ENCODE data around the gene RBCK1. TPM values are rescaled to one million over a fixed set of nuclear protein-coding genes. Genes with fewer than 3 reads are reported as not detected.

The RBCK1 gene
- total and polyA plus RNA-seq, 2 of the 4 experiments (the other 2 are of a cell fraction): 29.9 to 84.2 TPM

GRCh38 chr20:373171-373890, 34.8 kb upstream of the RBCK1 start:
- peak; percentile 92 for DNase-seq
- Histone ChIP-seq H3K14ac (replicated peaks; ENCODE audit: low read depth, low read length) (peak overlapping the region; percentile 67), H4K20me1 (ENCODE audit: insufficient read depth, low read length) (no peaks in the 10 kb centered on the region), H3K56ac (ENCODE audit: extremely low read depth, insufficient read depth, low read length) (no peak overlapping the region), H3K79me1 (ENCODE audit: low read depth in 1 of 2, low read length in 2 of 2) (peaks cover 0 to 4% of the 10 kb centered on the region in 2 experiments; a peak in 1 of 4 replicates), H2BK15ac (ENCODE audit: low read depth, low read length) (peak overlapping the region; percentile 96; the same call in 2 of the 3 replicates), H3K27me3 (ENCODE audit: control insufficient read depth, insufficient read depth, low read length) (no peaks in the 10 kb centered on the region), H3K18ac (ENCODE audit: low read depth, low read length) (peak overlapping the region; percentile 12; the same call in 1 of the 2 replicates), H2BK20ac (ENCODE audit: low read depth, low read length) (peak overlapping the region; percentile 85; the same call in 1 of the 2 replicates), H3K27ac (ENCODE audit: insufficient read depth, low read length) (peak overlapping the region; percentile 8; the same call in 1 of the 2 replicates), H3K4me1 (ENCODE audit: control insufficient read depth, insufficient read depth, low read length) (peaks cover 21% of the 10 kb centered on the region), H3K4me2 (ENCODE audit: low read depth, low read length) (no peak overlapping the region), H2BK5ac (ENCODE audit: low read depth, low read length, poor library complexity, severe bottlenecking) (peak overlapping the region; percentile 51), H3K23ac (ENCODE audit: low read depth, low read length) (peak overlapping the region; percentile 14; the same call in 1 of the 2 replicates), H3K9me3 (ENCODE audit: control insufficient read depth, insufficient read depth, low read length) (no peaks in the 10 kb centered on the region), H2BK120ac (ENCODE audit: low read depth, low read length) (peak overlapping the region; percentile 74; the same call in 1 of the 2 replicates), H3K9me1 (ENCODE audit: insufficient read depth, low read length) (peaks cover 20% of the 10 kb centered on the region), H3K36me3 (ENCODE audit: control insufficient read depth, insufficient read depth, low read length) (no peaks in the 10 kb centered on the region), H3K9ac (ENCODE audit: low read depth, low read length) (no peak overlapping the region), H2AK5ac (ENCODE audit: low read depth, low read length) (peak overlapping the region; percentile 78), H3K4me3 (ENCODE audit: insufficient read depth, low read depth, low read length) (no peak overlapping the region), H4K8ac (ENCODE audit: low read depth in 2 of 2, low read length in 2 of 2) (peak overlapping the region in 1 of 2 experiments; percentile 69; a peak in 3 of 4 replicates), H4K5ac (ENCODE audit: low read depth, low read length) (peak overlapping the region; percentile 54), H2AK9ac (replicated peaks; ENCODE audit: low read depth, low read length, poor library complexity) (peak overlapping the region; percentile 93), H3K4ac (ENCODE audit: low read depth, low read length) (peak overlapping the region; percentile 89), H4K91ac (ENCODE audit: insufficient read depth, low read depth, low read length) (peak overlapping the region; percentile 75), H2AFZ (replicated peaks; ENCODE audit: low read length, poor library complexity) (peak overlapping the region; percentile 83)
- ChIA-PET CTCF (interaction anchor here (0.6 kb wide), 1 partner anchor 15 kb away, joined by 3 read pairs; no protein-coding TSS in a partner anchor), POLR2A (ENCODE audit: unreplicated experiment) (no interaction called here)
- dilution Hi-C loops (cut with HindIII; ENCODE audit: low sequenced_read_pairs, unreplicated experiment): no loop called here
- ATAC-seq (ENCODE audit: low read depth): peak; percentile 38
- no TSS peak for BruUV-seq (replicated peaks)
- TF ChIP-seq RAD21 (IDR thresholded peaks at IDR 0.05; ENCODE audit: low read length) (no peak), MAZ (IDR thresholded peaks at IDR 0.05; ENCODE audit: borderline replicate concordance, low read depth, low read length) (0 out of 2 replicates have a peak, but pooled peaks have one; percentile 13), CEBPB (IDR thresholded peaks at IDR 0.05; ENCODE audit: low read depth, low read length) (peak; percentile 77), RFX5 (IDR thresholded peaks at IDR 0.05; ENCODE audit: low read depth, low read length) (peak; percentile 74; the same call in 1 of the 2 replicates)
- in situ Hi-C loops (cut with MboI; ENCODE audit: low sequenced_read_pairs): no loop called here
- intact Hi-C loops (cut with micrococcal nuclease): no loop called here
- WGBS, 2 experiments (ENCODE audit: extremely low coverage in 2 of 2, insufficient read length in 1 of 2): no CpG with 5 or more reads among the region's 9 CpGs

Data from IMR-90 (cell line).